GM12878 (cell line): ENCODE measurements around the gene IFIT1. TPM values are rescaled to one million over a fixed set of nuclear protein-coding genes. Genes with fewer than 3 reads are reported as not detected.

ENCODE experiments used
- ATAC-seq: fragments of 200-7000 bp; cut with Tn5 transposase; 3 replicates; pipeline ENCODE4 v1.9.1; 2020; ENCODE audit warnings: mild to moderate bottlenecking, moderate library complexity
- BruUV-seq: library from RNA; stranded (reverse); fragments of 400-500 nt; replicated peaks from 2 replicates; lab custom pipeline; 2021; lab: Mats Ljungman, UMichigan
- CTCF ChIA-PET: fragments of 300-600 bp; sonication (Branson Sonifier 250); formaldehyde crosslinking; extraction: SDS; loops from one replicate; lab custom pipeline; 2021; ENCODE audit warnings: inconsistent platforms; lab: Yijun Ruan, JAX
- POLR2A ChIA-PET: fragments of 350-600 bp; formaldehyde crosslinking; extraction: SDS; loops from one replicate; lab custom pipeline; 2021; ENCODE audit warnings: inconsistent platforms; lab: Charles Lee
- RAD21 ChIA-PET: fragments of 300-600 bp; sonication (Branson Sonifier 250); formaldehyde crosslinking; loops from one replicate; lab custom pipeline; 2023; ENCODE audit warnings: antibody characterized with exemption; ENCODE audit not compliant: unreplicated experiment; lab: Charles Lee
- SMC1A ChIA-PET: fragments of 300-600 bp; sonication (Branson Sonifier 250); formaldehyde crosslinking; loops from one replicate; lab custom pipeline; 2023; ENCODE audit not compliant: unreplicated experiment, uncharacterized antibody; lab: Charles Lee
- DNase-seq: peaks from one replicate; pipeline ENCODE4 v3.0.0-alpha.2; 2011; ENCODE audit warnings: low read depth, low spot score
- FAIRE-seq: peaks from 3 replicates; lab custom pipeline; 2011; peaks lifted over from hg19 to GRCh38; lab: Jason Lieb, UNC
- H2AFZ ChIP-seq: 2 replicates; pipeline ENCODE4 v1.6.0; 2011; ENCODE audit warnings: low read depth, low read length, control low read depth; ENCODE audit not compliant: control insufficient read depth
- H3K27ac ChIP-seq: 2 replicates; pipeline ENCODE4 v1.5.1; 2011; ENCODE audit warnings: control low read depth; ENCODE audit not compliant: control insufficient read depth, insufficient read depth
- H3K27me3 ChIP-seq, 2 experiments: replicated peaks in 1 of 2; 2 replicates each; pipeline versions ENCODE4 v1.6.0 to v1.6.1; 2011; ENCODE audit warnings: low read length in 1 of 2; ENCODE audit not compliant: control insufficient read depth in 2 of 2, insufficient read depth in 2 of 2
- H3K36me3 ChIP-seq, 2 experiments: 2 replicates each; pipeline ENCODE4 v1.5.1; 2011; ENCODE audit warnings: low read length in 1 of 2; ENCODE audit not compliant: control insufficient read depth in 2 of 2, insufficient read depth in 2 of 2
- H3K4me1 ChIP-seq: 2 replicates; pipeline ENCODE4 v1.6.1; 2011; ENCODE audit warnings: mild to moderate bottlenecking, low read length, moderate library complexity, mixed read lengths; ENCODE audit not compliant: control insufficient read depth, insufficient read depth
- H3K4me2 ChIP-seq: 2 replicates; pipeline ENCODE4 v1.6.0; 2011; ENCODE audit warnings: control low read depth; ENCODE audit not compliant: control insufficient read depth, insufficient read depth
- H3K4me3 ChIP-seq: fragments of 200-600 bp; sonication (generic); 2 replicates; pipeline ENCODE4 v1.5.1; 2016
- H3K79me2 ChIP-seq: 2 replicates; pipeline ENCODE4 v1.6.0; 2011; ENCODE audit warnings: low read length; ENCODE audit not compliant: control insufficient read depth, insufficient read depth
- H3K9ac ChIP-seq: 2 replicates; pipeline ENCODE4 v1.8.0; 2011; ENCODE audit warnings: low read length, control low read depth, mixed read lengths; ENCODE audit not compliant: control insufficient read depth, insufficient read depth
- H3K9me3 ChIP-seq: replicated peaks from 3 replicates; pipeline ENCODE4 v1.5.1; 2011; ENCODE audit warnings: mild to moderate bottlenecking, low read length; ENCODE audit not compliant: control insufficient read depth, insufficient read depth
- H4K20me1 ChIP-seq: 2 replicates; pipeline ENCODE4 v1.6.0; 2011; ENCODE audit not compliant: control insufficient read depth, insufficient read depth
- BCL11A ChIP-seq: IDR thresholded peaks from 2 replicates; pipeline ENCODE4 v1.6.1; 2011; ENCODE audit warnings: low read depth, low read length
- CHD4 ChIP-seq: fragments of 200-600 bp; sonication (generic); IDR thresholded peaks from 2 replicates; pipeline ENCODE4 v1.6.1; 2016; ENCODE audit warnings: mild to moderate bottlenecking
- FOS ChIP-seq: IDR thresholded peaks from 3 replicates; pipeline ENCODE4 v1.6.1; 2011; ENCODE audit warnings: borderline replicate concordance; ENCODE audit not compliant: insufficient read length; ENCODE audit errors: extremely low read depth
- IRF3 ChIP-seq: fragments of 450-650 bp; IDR thresholded peaks from 2 replicates; pipeline ENCODE4 v1.6.1; 2014; ENCODE audit warnings: mild to moderate bottlenecking
- IRF4 ChIP-seq: IDR thresholded peaks from 2 replicates; pipeline ENCODE4 v1.6.1; 2011; ENCODE audit warnings: low read depth, low read length
- IRF5 ChIP-seq: fragments of 450-650 bp; IDR thresholded peaks from 2 replicates; pipeline ENCODE4 v1.6.1; 2017; ENCODE audit warnings: borderline replicate concordance
- MAX ChIP-seq: IDR thresholded peaks from 2 replicates; pipeline ENCODE4 v1.6.1; 2012; ENCODE audit warnings: low read depth, low read length, improper control_type of control experiment
- MXI1 ChIP-seq: fragments of 150-350 bp; IDR thresholded peaks from 2 replicates; pipeline ENCODE4 v1.6.1; 2011; ENCODE audit warnings: low read depth, mild to moderate bottlenecking, inconsistent platforms, low read length, improper control_type of control experiment
- NR2F1 ChIP-seq: fragments of 450-650 bp; conservative IDR thresholded peaks from 2 replicates; pipeline ENCODE4 v1.6.1; 2017; ENCODE audit warnings: mild to moderate bottlenecking
- POLR2AphosphoS5 ChIP-seq: IDR thresholded peaks from 2 replicates; pipeline ENCODE4 v1.6.1; 2011; ENCODE audit warnings: mild to moderate bottlenecking, low read length, inconsistent platforms
- RCOR1 ChIP-seq: conservative IDR thresholded peaks from 2 replicates; pipeline ENCODE4 v1.6.1; 2012; ENCODE audit warnings: low read depth, low read length, improper control_type of control experiment
- RFX5 ChIP-seq: IDR thresholded peaks from 2 replicates; pipeline ENCODE4 v1.6.1; 2011; ENCODE audit warnings: low read depth, low read length, improper control_type of control experiment
- RUNX3 ChIP-seq: IDR thresholded peaks from 2 replicates; pipeline ENCODE4 v1.6.1; 2012; ENCODE audit warnings: low read length, inconsistent platforms
- SIN3A ChIP-seq: IDR thresholded peaks from 2 replicates; pipeline ENCODE4 v1.6.1; 2012; ENCODE audit warnings: low read depth, low read length, improper control_type of control experiment
- SMARCA5 ChIP-seq: fragments of 450-650 bp; IDR thresholded peaks from 2 replicates; pipeline ENCODE4 v1.6.1; 2017; ENCODE audit warnings: mild to moderate bottlenecking
- STAT1 ChIP-seq: fragments of 450-650 bp; conservative IDR thresholded peaks from 2 replicates; pipeline ENCODE4 v1.6.1; 2014; ENCODE audit warnings: antibody characterized with exemption, mild to moderate bottlenecking
- STAT3 ChIP-seq: IDR thresholded peaks from 2 replicates; pipeline ENCODE4 v1.6.1; 2011; ENCODE audit warnings: low read depth, low read length, improper control_type of control experiment
- TCF12 ChIP-seq: IDR thresholded peaks from 2 replicates; pipeline ENCODE4 v1.6.1; 2011; ENCODE audit warnings: low read depth, mild to moderate bottlenecking, low read length
- ZNF274 ChIP-seq: IDR thresholded peaks from one replicate; pipeline ENCODE4 v1.8.0; 2011; ENCODE audit not compliant: insufficient read length, insufficient read depth
- ZNF592 ChIP-seq: fragments of 450-650 bp; IDR thresholded peaks from 2 replicates; pipeline ENCODE4 v1.6.1; 2017; ENCODE audit warnings: mild to moderate bottlenecking, moderate library complexity
- WGBS: methylation state at CpG from one replicate; pipeline ENCODE4 v1.1.6; 2016; ENCODE audit warnings: low lambda C conversion rate; ENCODE audit not compliant: insufficient replicate concordance, insufficient coverage; ENCODE audit errors: missing lambda C conversion rate; 5-methylcytosine and 5-hydroxymethylcytosine counted together
- in situ Hi-C: fragments of 300-500 bp; cut with MboI; formaldehyde crosslinking; loops from 9 replicates; pipeline ENCODE4 v1.14.3; 2018; ENCODE audit warnings: mixed read lengths
- intact Hi-C: fragments of 100-400 bp; cut with micrococcal nuclease; formaldehyde crosslinking; loops from one replicate; pipeline ENCODE4 v1.14.2; 2022; ENCODE audit not compliant: unreplicated experiment
- polyA plus RNA-seq, 11 experiments: library from polyadenylated mRNA; depleted of rRNA in 4 of 11; unstranded in 6 of 11; stranded (reverse) in 5 of 11; fragments of >200 nt; fragmentation: Nextera tagmentation in 4 of 11; fragmentation: Illumina TruSeq in 1 of 11; extraction: Ambion mirVana in 4 of 11; extraction: Trizol in 1 of 11; gene quantifications; 1 replicate in 1 of 11; 2 replicates in 10 of 11; pipeline versions ENCODE4 v1.2.1 to v1.2.3, GENCODE V29; 2011 to 2016; ENCODE audit warnings: inconsistent platforms in 2 of 11, missing spikeins in 2 of 11, low read depth in 1 of 11
- total RNA-seq, 4 experiments: library from RNA; depleted of rRNA in 3 of 4; stranded (reverse); fragments of >200 nt in 3 of 4; fragmentation: Illumina TruSeq in 1 of 4; extraction: Trizol in 1 of 4; gene quantifications; 2 replicates each; pipeline versions ENCODE4 v1.2.1 to v1.2.3, GENCODE V29; 2013 to 2021

IFIT1 gene
- total and polyA plus RNA-seq, 10 of the 15 experiments (the other 5 are each of a cell fraction or from before 2014, with no cell fraction given): 13.9 to 37.2 (median 22.3) TPM

GRCh38 chr10:89425000-89425399, 32.6 kb downstream of the IFIT1 start:
- RAD21 ChIA-PET: no interaction called here
- no peak overlapping the region for H3K4me3 ChIP-seq
- H3K36me3 ChIP-seq: peaks cover 0 to 9% of the 10 kb centered on the region in 2 experiments; a peak in 2 of 4 replicates
- SMC1A ChIA-PET: no interaction called here
- CTCF ChIA-PET: interaction anchor here (1.6 kb wide), 1 partner anchor 137 kb away, joined by 4 read pairs; no protein-coding TSS in a partner anchor
- no peaks in the 10 kb centered on the region for H3K27me3 ChIP-seq
- ATAC-seq: no peak
- H2AFZ ChIP-seq: no peak overlapping the region
- WGBS: 46% methylated on average over 4 of the region's 5 CpGs
- H4K20me1 ChIP-seq: no peaks in the 10 kb centered on the region
- H3K79me2 ChIP-seq: no peaks in the 10 kb centered on the region
- POLR2A ChIA-PET: no interaction called here
- no peaks in the 10 kb centered on the region for H3K4me1 ChIP-seq
- H3K9me3 ChIP-seq: no peaks in the 10 kb centered on the region
- DNase-seq: no peak
- intact Hi-C loops (loop anchor here (10.0 kb wide), 2 partner anchors 280 to 370 kb away; partner anchors contain the start of gene KIF20B), in situ Hi-C loops (loop anchor here (10.0 kb wide), 1 partner anchor 130 kb away; no protein-coding TSS in a partner anchor)
- BruUV-seq: no TSS peak
- no peak overlapping the region for H3K27ac ChIP-seq
- no peak for FAIRE-seq
- no peak for TF ChIP-seq BCL11A
- TF ChIP-seq STAT3: no peak
- no peak for TF ChIP-seq RFX5
- no peak for TF ChIP-seq IRF3
- no peak for TF ChIP-seq CHD4
- no peak for TF ChIP-seq TCF12
- TF ChIP-seq POLR2AphosphoS5: no peak
- no peak for TF ChIP-seq ZNF274
- no peak for TF ChIP-seq RCOR1
- TF ChIP-seq FOS: no peak
- TF ChIP-seq STAT1: no peak
- no peak for TF ChIP-seq MAX
- no peak for TF ChIP-seq SMARCA5
- TF ChIP-seq MXI1: no peak
- no peak for TF ChIP-seq SIN3A
- no peak for TF ChIP-seq ZNF592
- no peak for TF ChIP-seq IRF4
- TF ChIP-seq IRF5: no peak
- TF ChIP-seq RUNX3: no peak
- TF ChIP-seq NR2F1: no peak
- no peak overlapping the region for H3K4me2 ChIP-seq
- H3K9ac ChIP-seq: no peak overlapping the region
